Adrenal gland (tissue), 5 donors: ENCODE results near the gene SLC4A9.

Experiments used
- POLR2A ChIP-seq, 2 donors: fragments of 450-650 bp; IDR thresholded peaks; one replicate each; pipeline ENCODE4 v1.6.1; 2017; ENCODE audit warnings: antibody characterized with exemption in 2 of 2, mild to moderate bottlenecking in 2 of 2, moderate library complexity in 1 of 2
- TF ChIP-seq, protein P1 (sequence below), 6 experiments: fragments of 450-650 bp in 4 of 6; fragments of 200-600 bp in 2 of 6; sonication (generic) in 1 of 6; IDR thresholded peaks; 1 replicate in 5 of 6; 2 replicates in 1 of 6; pipeline versions ENCODE4 v1.5.1 to v1.8.0; 2016 to 2021; ENCODE audit warnings: antibody characterized with exemption in 6 of 6, mild to moderate bottlenecking in 2 of 6, moderate library complexity in 1 of 6
- donor health status: DM: no; HTN: no; CAD: no.

DNA sequence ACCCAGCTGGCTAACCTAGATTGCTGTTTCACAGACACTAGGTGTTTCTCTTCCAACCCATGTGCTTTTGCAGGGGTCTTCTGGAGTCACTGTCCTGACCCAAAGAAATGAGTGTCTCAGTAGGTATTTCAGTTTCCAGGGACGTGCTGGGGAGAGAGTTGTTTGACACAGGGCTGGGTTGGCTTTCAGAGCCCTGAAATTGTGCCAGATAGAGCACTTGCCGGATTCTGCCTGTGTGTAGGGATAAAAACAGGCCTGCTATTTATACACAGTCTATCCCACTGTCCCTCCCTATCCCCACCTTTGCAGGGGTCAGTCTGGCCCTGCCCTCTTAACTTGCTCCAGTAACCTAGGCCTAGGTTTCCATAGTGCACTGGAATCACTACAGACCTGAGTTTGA lies 12.6 kb upstream of the SLC4A9 start:
- TF ChIP-seq POLR2A (IDR thresholded peaks at IDR 0.05), result no peak
- TF ChIP-seq, protein P1, sequence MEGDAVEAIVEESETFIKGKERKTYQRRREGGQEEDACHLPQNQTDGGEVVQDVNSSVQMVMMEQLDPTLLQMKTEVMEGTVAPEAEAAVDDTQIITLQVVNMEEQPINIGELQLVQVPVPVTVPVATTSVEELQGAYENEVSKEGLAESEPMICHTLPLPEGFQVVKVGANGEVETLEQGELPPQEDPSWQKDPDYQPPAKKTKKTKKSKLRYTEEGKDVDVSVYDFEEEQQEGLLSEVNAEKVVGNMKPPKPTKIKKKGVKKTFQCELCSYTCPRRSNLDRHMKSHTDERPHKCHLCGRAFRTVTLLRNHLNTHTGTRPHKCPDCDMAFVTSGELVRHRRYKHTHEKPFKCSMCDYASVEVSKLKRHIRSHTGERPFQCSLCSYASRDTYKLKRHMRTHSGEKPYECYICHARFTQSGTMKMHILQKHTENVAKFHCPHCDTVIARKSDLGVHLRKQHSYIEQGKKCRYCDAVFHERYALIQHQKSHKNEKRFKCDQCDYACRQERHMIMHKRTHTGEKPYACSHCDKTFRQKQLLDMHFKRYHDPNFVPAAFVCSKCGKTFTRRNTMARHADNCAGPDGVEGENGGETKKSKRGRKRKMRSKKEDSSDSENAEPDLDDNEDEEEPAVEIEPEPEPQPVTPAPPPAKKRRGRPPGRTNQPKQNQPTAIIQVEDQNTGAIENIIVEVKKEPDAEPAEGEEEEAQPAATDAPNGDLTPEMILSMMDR (IDR thresholded peaks at IDR 0.05), result no peak
